ENCODE data around the gene TNNI3K.

DNA sequence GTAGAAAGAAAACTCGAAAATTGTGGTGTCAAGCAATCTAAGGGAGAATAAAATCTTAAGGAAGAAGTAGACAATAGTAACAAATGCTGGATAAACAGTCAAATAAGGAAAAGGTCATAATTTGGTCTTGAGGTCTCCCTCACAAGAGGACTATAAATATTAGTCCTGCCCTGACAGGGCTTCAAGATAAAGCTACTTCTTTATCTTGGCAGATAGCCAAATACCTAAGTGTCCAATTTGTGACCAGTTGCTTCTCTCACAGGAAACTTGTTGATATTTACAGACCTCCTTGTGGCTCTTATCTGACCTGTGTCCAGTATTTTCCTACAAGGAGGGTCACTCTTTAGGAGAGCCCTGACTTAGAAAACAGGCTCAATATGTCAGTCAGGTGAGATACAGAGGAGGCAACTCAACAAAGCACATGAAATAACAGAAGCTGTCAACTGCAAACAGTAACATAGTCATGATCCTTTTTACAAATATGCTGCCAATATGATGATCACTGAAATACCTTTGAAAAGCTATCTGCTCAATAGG is 88.8 kb downstream of the TNNI3K start:
- TF ChIP-seq, protein P1, sequence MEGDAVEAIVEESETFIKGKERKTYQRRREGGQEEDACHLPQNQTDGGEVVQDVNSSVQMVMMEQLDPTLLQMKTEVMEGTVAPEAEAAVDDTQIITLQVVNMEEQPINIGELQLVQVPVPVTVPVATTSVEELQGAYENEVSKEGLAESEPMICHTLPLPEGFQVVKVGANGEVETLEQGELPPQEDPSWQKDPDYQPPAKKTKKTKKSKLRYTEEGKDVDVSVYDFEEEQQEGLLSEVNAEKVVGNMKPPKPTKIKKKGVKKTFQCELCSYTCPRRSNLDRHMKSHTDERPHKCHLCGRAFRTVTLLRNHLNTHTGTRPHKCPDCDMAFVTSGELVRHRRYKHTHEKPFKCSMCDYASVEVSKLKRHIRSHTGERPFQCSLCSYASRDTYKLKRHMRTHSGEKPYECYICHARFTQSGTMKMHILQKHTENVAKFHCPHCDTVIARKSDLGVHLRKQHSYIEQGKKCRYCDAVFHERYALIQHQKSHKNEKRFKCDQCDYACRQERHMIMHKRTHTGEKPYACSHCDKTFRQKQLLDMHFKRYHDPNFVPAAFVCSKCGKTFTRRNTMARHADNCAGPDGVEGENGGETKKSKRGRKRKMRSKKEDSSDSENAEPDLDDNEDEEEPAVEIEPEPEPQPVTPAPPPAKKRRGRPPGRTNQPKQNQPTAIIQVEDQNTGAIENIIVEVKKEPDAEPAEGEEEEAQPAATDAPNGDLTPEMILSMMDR (IDR thresholded peaks at IDR 0.05; ENCODE audit: poor library complexity, severe bottlenecking) = no peak
- TF ChIP-seq POLR2AphosphoS5 (IDR thresholded peaks at IDR 0.05) (no peak), RAD21 (conservative IDR thresholded peaks at IDR 0.05) (no peak), EZH2 (IDR thresholded peaks at IDR 0.05; ENCODE audit: borderline replicate concordance, insufficient read depth, low read length, poor library complexity, severe bottlenecking) (no peak), EP300 (conservative IDR thresholded peaks at IDR 0.05; ENCODE audit: poor library complexity, severe bottlenecking) (no peak), SMC3 (conservative IDR thresholded peaks at IDR 0.05; ENCODE audit: poor library complexity) (no peak), MXI1 (conservative IDR thresholded peaks at IDR 0.05; ENCODE audit: poor library complexity, severe bottlenecking) (no peak), TAF1 (IDR thresholded peaks at IDR 0.05; ENCODE audit: low read depth) (no peak)
- TF ChIP-seq, protein P2, sequence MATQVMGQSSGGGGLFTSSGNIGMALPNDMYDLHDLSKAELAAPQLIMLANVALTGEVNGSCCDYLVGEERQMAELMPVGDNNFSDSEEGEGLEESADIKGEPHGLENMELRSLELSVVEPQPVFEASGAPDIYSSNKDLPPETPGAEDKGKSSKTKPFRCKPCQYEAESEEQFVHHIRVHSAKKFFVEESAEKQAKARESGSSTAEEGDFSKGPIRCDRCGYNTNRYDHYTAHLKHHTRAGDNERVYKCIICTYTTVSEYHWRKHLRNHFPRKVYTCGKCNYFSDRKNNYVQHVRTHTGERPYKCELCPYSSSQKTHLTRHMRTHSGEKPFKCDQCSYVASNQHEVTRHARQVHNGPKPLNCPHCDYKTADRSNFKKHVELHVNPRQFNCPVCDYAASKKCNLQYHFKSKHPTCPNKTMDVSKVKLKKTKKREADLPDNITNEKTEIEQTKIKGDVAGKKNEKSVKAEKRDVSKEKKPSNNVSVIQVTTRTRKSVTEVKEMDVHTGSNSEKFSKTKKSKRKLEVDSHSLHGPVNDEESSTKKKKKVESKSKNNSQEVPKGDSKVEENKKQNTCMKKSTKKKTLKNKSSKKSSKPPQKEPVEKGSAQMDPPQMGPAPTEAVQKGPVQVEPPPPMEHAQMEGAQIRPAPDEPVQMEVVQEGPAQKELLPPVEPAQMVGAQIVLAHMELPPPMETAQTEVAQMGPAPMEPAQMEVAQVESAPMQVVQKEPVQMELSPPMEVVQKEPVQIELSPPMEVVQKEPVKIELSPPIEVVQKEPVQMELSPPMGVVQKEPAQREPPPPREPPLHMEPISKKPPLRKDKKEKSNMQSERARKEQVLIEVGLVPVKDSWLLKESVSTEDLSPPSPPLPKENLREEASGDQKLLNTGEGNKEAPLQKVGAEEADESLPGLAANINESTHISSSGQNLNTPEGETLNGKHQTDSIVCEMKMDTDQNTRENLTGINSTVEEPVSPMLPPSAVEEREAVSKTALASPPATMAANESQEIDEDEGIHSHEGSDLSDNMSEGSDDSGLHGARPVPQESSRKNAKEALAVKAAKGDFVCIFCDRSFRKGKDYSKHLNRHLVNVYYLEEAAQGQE (IDR thresholded peaks at IDR 0.05; ENCODE audit: borderline replicate concordance) = no peak

All from neural cell (in vitro differentiated cells).